D341Med (cell line): ENCODE results near the gene MAPT.
A peak's percentile ranks its signal among the peaks of the same experiment; 100 is the strongest.

Source experiments
- DNase-seq: peaks from one replicate; pipeline ENCODE4 v3.0.0; 2012; ENCODE audit warnings: low spot score

The MAPT gene

GRCh38 chr17:45894022-45894784 lies at the start of gene MAPT:
Gene MAPT, plus strand, starts transcription at chr17:45894554. Its CDS starts 67,784 bp downstream, at chr17:45962338.
- DNase-seq: peak; percentile 100

DNA sequence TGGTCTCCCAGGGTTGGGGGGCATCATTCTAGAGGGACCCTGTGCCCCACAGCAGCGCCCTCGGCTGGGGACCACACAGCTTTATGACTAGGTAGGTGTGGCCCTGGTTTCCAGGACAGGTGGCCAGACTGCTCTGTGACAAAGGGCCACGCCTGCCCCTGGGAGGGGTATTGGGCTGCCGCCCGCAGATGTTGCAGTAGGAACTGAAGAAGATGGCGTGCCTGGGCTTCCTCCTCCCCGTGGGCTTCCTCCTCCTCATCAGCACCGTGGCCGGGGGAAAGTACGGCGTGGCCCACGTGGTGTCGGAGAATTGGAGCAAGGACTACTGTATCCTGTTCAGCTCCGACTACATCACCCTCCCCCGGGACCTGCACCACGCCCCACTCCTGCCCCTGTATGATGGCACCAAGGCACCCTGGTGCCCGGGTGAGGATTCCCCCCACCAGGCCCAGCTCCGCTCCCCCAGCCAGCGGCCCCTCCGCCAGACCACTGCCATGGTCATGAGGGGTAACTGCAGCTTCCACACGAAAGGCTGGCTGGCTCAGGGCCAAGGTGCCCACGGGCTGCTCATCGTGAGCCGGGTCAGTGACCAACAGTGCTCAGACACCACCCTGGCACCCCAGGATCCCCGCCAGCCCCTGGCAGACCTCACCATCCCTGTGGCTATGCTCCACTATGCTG lies 49.5 kb upstream of the MAPT start, which contains the start of gene SPPL2C:
Gene SPPL2C, plus strand, starts transcription at position 187 of the 681 bp plus-strand sequence. Its CDS starts 26 bp downstream, at position 213.
- DNase-seq: no peak

DNA sequence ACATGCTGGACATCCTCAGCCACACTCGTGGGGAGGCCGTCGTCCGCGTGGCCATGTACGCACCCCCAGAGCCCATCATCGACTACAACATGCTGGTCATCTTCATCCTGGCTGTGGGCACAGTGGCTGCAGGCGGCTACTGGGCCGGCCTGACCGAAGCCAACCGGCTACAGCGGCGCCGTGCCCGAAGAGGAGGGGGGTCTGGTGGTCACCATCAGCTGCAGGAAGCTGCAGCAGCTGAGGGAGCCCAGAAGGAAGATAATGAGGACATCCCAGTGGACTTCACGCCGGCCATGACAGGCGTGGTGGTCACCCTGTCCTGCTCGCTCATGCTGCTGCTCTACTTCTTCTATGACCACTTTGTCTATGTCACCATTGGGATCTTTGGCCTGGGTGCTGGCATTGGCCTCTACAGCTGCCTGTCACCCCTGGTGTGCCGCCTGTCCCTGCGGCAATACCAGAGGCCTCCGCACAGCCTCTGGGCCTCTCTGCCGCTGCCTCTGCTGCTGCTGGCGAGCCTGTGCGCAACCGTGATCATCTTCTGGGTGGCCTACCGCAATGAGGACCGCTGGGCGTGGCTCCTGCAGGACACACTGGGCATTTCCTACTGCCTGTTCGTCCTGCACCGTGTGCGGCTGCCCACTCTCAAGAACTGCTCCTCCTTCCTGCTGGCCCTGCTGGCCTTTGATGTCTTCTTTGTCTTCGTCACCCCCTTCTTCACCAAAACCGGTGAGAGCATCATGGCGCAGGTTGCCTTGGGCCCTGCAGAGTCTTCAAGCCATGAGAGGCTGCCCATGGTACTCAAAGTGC lies 48.8 kb upstream of the MAPT start:
- DNase-seq: no peak

GRCh38 chr17:45846223-45846622 lies 48.1 kb upstream of the MAPT start:
- DNase-seq: no peak

GRCh38 chr17:45846646-45847045 lies 47.7 kb upstream of the MAPT start:
- no peak for DNase-seq

DNA sequence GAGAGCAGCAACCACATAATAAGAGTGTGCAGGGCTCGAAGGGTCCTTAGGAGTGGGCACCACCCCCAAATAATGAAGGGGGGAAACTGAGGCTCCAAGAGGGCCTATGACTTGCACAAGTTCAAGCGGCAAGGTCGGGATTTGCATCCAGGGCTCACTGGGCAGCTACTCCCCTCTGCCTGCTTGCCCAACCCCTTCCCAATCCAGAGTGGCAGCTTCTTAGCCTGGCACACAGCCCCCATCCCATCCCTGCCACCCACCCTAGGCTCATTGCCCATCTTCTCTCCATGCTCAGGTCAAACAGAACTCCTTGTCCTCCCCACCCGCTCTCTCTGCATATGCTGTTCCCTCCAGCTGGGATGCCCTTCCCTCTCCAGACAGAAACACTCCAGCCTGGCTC lies 47.3 kb upstream of the MAPT start:
- DNase-seq: no peak

- no peak for DNase-seq
Measured at GRCh38 chr17:45847747-45848146, 46.6 kb upstream of the MAPT start.

- DNase-seq: no peak
Measured at GRCh38 chr17:45848405-45848804, 45.9 kb upstream of the MAPT start.

GRCh38 chr17:45848868-45849535 lies 45.4 kb upstream of the MAPT start:
- DNase-seq: no peak

- no peak for DNase-seq
Measured at GRCh38 chr17:45849536-45849990, 44.8 kb upstream of the MAPT start.

DNA sequence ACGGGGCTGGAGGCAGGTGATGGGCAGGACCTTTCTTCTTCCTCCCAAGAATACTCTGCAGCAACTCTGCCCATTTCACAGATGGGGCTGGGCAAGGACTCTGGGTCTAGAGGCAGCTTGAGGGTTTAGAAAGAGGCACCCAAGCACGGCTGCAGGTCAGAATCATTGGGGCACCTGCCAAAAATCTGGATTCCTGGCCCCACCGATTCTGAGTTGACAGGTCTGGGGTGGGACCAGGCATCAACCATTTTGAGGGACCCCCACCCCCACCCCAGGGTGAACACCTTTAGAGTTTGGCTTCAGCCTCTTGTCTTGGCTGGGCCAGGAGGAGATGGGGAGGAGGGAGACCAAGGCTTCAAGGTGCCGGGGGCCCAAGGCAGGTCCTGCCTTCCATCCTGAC lies 44.3 kb upstream of the MAPT start:
- DNase-seq: no peak

GRCh38 chr17:45850468-45850867 lies 43.9 kb upstream of the MAPT start:
- DNase-seq: no peak

DNA sequence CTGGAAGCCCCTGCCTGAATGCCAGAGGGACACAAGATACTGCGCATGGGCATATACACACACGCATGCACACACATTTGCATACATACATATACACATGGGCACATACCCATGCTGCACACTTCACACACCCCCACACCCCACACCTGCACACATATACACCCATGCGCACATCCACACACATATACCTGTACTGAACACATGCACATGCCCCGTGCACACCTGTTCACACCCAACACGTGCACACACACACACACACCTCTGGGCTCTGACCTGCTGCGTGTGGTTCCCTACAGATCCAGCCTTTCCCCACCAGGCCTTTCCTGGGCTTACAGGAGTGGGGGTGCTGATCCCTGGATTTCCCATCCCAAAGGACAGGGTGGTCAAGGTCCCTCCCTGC lies 43.3 kb upstream of the MAPT start:
- DNase-seq: no peak

- DNase-seq: peak; percentile 47
Measured at GRCh38 chr17:45851464-45851863, 42.9 kb upstream of the MAPT start.

GRCh38 chr17:45851873-45852272 lies 42.5 kb upstream of the MAPT start:
- no peak for DNase-seq

DNA sequence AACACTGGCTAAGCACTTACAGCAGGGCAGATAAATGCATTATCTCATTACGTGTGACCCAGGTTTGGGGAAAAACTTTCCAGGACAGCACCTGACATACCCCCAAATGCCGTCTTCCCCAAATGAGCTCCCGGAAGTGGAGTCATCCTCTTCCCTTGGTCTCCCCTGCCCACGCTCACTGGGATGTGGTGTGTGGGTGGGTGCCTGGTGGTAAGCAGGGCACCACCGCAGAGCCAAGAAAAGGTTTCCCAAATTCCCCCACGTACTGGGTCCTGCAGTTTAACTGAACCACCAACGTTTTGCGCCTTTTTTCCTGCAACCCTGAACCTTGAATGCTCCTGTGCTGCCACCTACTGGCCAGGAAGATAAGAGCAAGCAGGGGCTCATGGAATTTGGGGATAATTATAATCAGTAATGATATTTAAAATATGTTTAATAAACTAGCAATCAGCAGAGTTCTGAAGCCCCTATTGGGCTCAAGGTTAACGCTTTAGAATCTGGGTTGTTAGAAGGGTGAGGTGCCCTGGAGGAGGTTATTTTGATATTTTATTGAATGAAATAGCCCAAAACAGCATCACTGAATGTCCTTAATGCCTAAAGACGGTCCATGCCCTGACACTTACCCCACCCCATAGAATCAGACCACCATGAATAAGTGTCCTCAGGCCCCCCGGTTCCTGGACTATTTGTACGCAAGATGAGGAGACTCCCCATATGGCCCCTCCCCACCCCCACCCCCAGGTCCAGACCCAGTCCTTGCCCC lies 41.6 kb upstream of the MAPT start:
- peak; percentile 86 for DNase-seq

DNA sequence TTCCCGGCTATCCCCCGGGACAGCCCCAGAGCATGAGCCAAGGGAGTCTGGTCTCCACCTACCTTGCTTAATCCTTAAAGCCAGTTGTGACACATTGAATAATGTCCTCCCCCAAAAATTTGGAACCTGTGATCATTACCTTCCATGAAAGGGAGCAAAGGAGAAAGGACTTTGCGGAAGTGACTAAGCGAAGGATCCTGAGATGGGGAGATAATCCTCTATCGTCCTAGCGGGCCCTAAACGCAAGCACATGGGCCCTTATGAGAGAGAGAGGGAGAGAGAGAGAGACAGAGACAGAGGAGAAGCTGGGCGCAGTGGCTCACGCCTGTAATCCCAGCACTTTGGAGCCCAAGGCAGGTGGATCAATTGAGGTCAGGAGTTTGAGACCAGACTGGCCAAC lies 40.1 kb upstream of the MAPT start:
- DNase-seq: no peak

DNA sequence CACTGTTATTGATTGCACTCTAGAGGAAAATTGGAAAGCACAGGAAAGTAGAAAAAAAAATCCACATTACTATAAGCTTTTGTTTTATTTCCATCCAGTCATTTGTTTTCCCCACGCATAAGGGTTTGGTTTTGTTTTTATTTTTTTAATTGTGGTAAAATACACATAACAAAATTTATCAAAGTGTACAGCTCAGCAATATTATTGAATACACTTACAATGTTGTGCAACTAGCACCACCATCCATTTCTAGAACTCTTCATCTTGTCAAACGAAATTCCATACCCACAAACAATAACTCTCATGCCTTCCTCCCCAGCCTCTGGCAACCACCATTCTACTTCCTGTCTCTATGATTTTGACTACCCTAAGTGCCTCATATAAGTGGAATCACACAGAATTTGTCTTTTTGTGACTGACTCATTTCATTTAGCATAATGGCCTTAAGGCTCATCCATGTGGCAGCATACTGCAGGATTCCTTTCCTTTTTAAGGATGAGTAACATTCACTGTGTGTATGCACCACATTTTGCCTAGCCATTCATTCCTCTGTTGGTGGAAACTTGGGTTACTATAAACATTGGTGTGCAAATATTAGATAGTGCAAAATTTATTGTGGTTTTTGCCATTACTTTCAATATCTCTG lies 38.5 kb upstream of the MAPT start:
- DNase-seq: no peak

GRCh38 chr17:45857977-45858708 lies 36.2 kb upstream of the MAPT start:
- DNase-seq: peak; percentile 62

- no peak for DNase-seq
Measured at GRCh38 chr17:45861165-45861564, 33.2 kb upstream of the MAPT start.
